ENCODE measurements around the gene DLGAP1.
"Not testable (repeated sequence)": the region's sequence is repeated elsewhere in the genome, so short reads cannot be mapped to it uniquely, and the experiment has no call there.

DNA sequence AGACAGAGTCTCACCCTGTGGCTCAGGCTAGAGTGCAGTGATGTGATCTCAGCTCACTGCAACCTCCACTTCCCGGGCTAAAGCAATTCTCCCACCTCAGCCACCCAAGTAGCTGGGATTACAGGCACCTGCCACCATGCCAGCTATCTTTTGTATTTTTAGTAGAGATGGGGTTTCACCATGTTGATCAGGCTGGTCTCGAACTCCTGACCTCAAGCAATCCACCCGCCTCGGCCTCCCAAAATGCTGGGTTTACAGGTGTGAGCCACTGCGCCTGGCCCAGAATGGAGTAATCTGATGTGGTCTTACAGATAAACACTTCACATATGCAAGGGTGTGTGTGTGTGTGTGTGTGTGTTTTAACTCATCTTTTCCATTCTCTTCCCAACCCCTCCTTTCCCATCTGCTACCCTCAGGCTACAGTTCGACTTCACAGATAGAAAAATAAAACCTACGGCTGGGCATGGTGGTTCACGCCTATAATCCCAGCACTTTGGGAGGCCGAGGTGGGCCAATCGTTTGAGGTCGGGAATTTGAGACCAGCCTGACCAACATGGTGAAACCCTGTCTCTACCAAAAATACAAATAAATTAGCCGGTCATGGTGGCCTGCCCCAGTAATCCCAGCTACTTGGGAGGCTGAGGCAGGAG is 853.9 kb downstream of the DLGAP1 start:
- not testable (repeated sequence) for TF ChIP-seq ZNF416 (tag by site-specific recombination; IDR thresholded peaks at IDR 0.05); BCL11B (tag by site-specific recombination; IDR thresholded peaks at IDR 0.05; ENCODE audit: low read depth); ZNF600 (tag by site-specific recombination; IDR thresholded peaks at IDR 0.05); BCL11A (tag by site-specific recombination; IDR thresholded peaks at IDR 0.05; ENCODE audit: low read depth)
- TF ChIP-seq, protein P1, sequence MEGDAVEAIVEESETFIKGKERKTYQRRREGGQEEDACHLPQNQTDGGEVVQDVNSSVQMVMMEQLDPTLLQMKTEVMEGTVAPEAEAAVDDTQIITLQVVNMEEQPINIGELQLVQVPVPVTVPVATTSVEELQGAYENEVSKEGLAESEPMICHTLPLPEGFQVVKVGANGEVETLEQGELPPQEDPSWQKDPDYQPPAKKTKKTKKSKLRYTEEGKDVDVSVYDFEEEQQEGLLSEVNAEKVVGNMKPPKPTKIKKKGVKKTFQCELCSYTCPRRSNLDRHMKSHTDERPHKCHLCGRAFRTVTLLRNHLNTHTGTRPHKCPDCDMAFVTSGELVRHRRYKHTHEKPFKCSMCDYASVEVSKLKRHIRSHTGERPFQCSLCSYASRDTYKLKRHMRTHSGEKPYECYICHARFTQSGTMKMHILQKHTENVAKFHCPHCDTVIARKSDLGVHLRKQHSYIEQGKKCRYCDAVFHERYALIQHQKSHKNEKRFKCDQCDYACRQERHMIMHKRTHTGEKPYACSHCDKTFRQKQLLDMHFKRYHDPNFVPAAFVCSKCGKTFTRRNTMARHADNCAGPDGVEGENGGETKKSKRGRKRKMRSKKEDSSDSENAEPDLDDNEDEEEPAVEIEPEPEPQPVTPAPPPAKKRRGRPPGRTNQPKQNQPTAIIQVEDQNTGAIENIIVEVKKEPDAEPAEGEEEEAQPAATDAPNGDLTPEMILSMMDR (tag by site-specific recombination; IDR thresholded peaks at IDR 0.05): not testable (repeated sequence)
